Fibroblast of the aortic adventitia (primary cell): Measurements from ENCODE around the gene CEP83. TPM values are rescaled to one million over a fixed set of nuclear protein-coding genes. Genes with fewer than 3 reads are reported as not detected.

Experiments
- DNase-seq: peaks from one replicate; pipeline ENCODE4 v3.0.0-alpha.2; 2010; ENCODE audit warnings: low read depth
- H3K4me3 ChIP-seq: 2 replicates; pipeline ENCODE4 v1.5.1; 2011; ENCODE audit warnings: low read depth, mild to moderate bottlenecking, control low read depth, low read length, moderate library complexity
- total RNA-seq: library from RNA; depleted of rRNA; stranded (reverse); fragments of >200 nt; gene quantifications from 2 replicates; pipeline ENCODE4 v1.2.3, GENCODE V29; 2012; ENCODE audit warnings: low replicate concordance
- TF ChIP-seq, protein P1 (sequence below): IDR thresholded peaks from 2 replicates; pipeline ENCODE4 v1.5.1; 2011; ENCODE audit warnings: mild to moderate bottlenecking, low read length, control low read depth, inconsistent platforms; ENCODE audit not compliant: insufficient read depth

The CEP83 gene
- total RNA-seq, 1 donor = 15.8 TPM

DNA sequence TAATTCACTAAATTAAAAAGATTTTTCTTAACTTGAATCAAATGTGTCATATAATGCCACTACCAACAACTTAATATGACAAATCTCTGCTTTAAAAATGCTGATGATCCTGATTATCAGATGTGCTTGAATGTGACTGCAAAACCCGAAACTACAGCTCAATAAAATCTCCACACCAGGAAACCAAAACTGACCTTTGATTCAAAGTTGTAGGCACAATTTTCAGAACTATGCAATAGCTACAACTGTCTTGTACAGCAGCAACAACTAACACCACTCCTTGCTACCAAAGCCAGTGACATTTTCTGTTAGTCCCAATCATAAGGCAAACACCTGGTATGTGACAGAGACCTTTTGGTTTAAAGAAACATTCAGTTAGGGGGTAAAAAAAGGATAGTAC, 147.3 kb downstream of the CEP83 start:
- DNase-seq = no peak
- no peak overlapping the region for H3K4me3 ChIP-seq
- TF ChIP-seq, protein P1, sequence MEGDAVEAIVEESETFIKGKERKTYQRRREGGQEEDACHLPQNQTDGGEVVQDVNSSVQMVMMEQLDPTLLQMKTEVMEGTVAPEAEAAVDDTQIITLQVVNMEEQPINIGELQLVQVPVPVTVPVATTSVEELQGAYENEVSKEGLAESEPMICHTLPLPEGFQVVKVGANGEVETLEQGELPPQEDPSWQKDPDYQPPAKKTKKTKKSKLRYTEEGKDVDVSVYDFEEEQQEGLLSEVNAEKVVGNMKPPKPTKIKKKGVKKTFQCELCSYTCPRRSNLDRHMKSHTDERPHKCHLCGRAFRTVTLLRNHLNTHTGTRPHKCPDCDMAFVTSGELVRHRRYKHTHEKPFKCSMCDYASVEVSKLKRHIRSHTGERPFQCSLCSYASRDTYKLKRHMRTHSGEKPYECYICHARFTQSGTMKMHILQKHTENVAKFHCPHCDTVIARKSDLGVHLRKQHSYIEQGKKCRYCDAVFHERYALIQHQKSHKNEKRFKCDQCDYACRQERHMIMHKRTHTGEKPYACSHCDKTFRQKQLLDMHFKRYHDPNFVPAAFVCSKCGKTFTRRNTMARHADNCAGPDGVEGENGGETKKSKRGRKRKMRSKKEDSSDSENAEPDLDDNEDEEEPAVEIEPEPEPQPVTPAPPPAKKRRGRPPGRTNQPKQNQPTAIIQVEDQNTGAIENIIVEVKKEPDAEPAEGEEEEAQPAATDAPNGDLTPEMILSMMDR = no peak

DNA sequence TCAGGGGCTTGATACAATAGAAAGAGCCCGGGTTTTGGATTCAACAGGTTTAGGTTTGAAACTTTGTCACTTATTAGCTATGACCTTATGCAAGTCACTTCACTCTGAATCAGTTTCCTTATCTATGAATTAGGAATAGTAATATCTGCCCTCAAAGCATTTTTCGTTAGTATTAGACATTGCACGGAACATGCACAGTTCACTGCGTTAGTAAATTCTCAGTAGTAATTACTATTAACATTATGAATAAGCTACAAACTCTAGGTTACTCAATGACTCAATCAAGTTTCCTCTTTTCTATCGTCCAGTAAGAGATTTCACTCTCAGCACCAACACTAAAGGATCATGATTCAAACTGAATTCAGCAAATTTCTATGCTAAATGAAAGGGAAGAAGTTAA, 150.3 kb downstream of the CEP83 start:
- TF ChIP-seq, protein P1 = no peak
- DNase-seq = no peak
- H3K4me3 ChIP-seq = no peak overlapping the region

DNA sequence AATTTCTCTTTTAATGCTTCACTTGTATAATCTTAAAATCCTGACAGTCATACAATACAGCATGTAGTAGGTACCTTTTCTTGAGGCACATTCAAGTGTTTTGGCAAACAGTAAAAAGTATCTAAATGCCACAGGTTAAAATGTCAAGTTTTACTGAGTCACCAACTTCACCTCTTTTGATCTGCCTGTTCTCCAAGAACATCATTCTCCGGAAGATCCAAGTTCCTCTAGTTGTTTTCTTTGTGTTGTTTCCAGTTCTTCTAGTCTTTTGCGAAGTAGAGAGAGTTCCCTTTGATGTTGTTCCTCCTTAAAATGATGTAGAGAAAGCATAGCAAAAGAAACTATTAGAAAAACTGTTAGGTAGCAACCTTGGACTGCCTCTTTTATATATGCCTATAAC, 151.1 kb downstream of the CEP83 start:
- no peak overlapping the region for H3K4me3 ChIP-seq
- peak; percentile 13 for DNase-seq
- TF ChIP-seq, protein P1 = no peak

DNA sequence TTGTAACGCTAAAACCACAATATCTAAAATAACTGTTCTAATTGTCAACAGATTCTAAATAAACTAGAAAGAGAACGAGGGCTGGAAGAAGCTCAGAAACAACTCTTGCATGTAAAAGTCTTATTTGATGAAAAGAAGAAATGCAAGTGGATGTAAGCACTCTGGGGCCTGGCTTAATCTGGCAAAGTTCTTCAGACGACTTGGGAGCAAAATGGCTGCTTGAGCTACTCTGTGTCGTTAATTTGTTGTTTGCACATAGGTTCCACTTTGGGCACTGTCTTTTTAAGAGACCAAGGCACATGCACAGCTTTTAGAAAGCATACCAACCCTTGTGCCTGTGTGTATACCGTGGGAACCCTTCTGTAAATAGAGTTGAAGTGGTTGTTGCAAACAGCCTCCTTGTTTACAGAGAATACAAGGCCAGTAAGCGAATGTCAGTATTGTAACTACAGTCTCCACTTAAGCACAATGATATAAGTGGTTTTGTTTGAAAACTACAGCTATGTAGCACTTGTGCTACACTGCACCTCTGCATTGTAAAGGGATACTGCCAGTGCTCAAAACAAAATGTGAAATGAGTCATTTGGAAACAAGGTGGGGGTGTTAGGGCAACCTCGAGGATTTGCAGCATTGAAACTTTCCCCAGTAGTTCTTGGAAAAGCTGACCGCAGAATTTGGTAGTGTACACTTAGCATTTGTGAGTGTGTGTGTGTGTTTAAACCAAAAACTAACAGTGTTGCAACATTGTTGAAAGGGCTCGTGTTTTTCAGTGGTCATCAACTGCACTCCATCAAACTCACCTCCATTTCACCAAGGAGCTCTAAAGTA, 154.3 kb downstream of the CEP83 start:
- TF ChIP-seq, protein P1 = no peak
- DNase-seq = peak; percentile 56
- no peak overlapping the region for H3K4me3 ChIP-seq

DNA sequence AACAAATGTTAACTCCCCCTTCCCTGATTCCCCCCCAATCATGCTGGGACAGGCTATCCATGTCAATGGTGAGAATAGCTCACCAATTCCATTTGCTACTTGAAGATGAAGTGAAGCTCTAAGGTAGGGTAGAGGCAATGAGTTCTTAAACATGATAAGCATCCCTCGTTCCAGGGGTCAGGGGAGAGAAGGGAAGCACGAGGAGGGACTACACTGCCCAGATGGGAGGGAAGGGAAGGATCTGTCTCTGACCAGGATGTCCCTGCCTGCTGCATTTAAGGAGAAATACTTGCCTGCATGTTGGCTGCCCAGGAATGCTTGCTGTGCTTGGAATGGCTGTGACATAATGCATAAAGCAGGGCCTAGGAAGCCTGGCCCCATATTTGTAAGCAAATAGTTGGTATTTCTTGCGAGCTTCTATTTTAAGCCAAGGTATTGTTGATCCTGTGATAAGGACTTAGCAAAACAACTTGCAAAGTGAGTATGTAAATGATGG, 155.1 kb downstream of the CEP83 start:
- TF ChIP-seq, protein P1 = no peak
- peak; percentile 49 for DNase-seq
- H3K4me3 ChIP-seq = no peak overlapping the region

DNA sequence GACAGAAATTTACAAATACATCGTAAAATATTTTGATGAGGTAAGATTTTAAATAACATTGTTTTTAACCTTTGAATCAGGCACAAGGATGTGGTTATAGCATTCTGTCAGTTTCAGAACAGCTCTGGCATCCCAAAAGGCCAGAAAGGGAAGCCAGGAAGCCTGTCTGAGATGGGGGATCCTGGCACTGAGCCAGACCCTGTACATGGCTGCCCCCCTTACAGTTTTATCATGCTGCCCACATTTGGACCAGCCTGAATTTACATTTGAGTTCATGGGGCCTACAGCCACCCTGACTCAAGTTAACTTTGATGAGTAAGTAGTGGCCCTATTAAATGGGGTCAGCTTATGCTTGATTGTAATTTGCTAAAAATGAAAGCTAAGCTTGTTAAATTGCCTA, 155.7 kb downstream of the CEP83 start:
- H3K4me3 ChIP-seq = no peak overlapping the region
- TF ChIP-seq, protein P1 = no peak
- no peak for DNase-seq
